HEK293T (cell line): Measurements from ENCODE around the gene STK17B.

Source experiments
- ARNT ChIP-seq: fragments of 450-650 bp; IDR thresholded peaks from 2 replicates; pipeline ENCODE4 v1.6.1; 2017; ENCODE audit warnings: mild to moderate bottlenecking
- BHLHE40 ChIP-seq: fragments of 450-650 bp; IDR thresholded peaks from 2 replicates; pipeline ENCODE4 v1.6.1; 2016; ENCODE audit warnings: mild to moderate bottlenecking, moderate library complexity, borderline replicate concordance
- CTBP1 ChIP-seq: fragments of 450-650 bp; IDR thresholded peaks from 2 replicates; pipeline ENCODE4 v1.6.1; 2016; ENCODE audit warnings: borderline replicate concordance
- ELF4 ChIP-seq: fragments of 450-650 bp; IDR thresholded peaks from 2 replicates; pipeline ENCODE4 v1.6.1; 2017; ENCODE audit warnings: antibody characterized with exemption
- FOXA1 ChIP-seq: fragments of 450-650 bp; IDR thresholded peaks from 2 replicates; pipeline ENCODE4 v1.6.1; 2016; ENCODE audit warnings: mild to moderate bottlenecking
- FOXK2 ChIP-seq: fragments of 450-650 bp; IDR thresholded peaks from 2 replicates; pipeline ENCODE4 v1.6.1; 2016; ENCODE audit warnings: mild to moderate bottlenecking
- HDGF ChIP-seq: fragments of 450-650 bp; IDR thresholded peaks from 2 replicates; pipeline ENCODE4 v1.6.1; 2017; ENCODE audit warnings: antibody characterized with exemption, borderline replicate concordance
- L3MBTL2 ChIP-seq: fragments of 450-650 bp; conservative IDR thresholded peaks from 2 replicates; pipeline ENCODE4 v1.6.1; 2016; ENCODE audit warnings: mild to moderate bottlenecking
- LEF1 ChIP-seq: fragments of 450-650 bp; IDR thresholded peaks from 2 replicates; pipeline ENCODE4 v1.6.1; 2017; ENCODE audit warnings: mild to moderate bottlenecking, borderline replicate concordance
- NFRKB ChIP-seq: fragments of 450-650 bp; IDR thresholded peaks from 2 replicates; pipeline ENCODE4 v1.6.1; 2016; ENCODE audit warnings: mild to moderate bottlenecking, moderate library complexity
- PKNOX1 ChIP-seq: fragments of 450-650 bp; IDR thresholded peaks from 2 replicates; pipeline ENCODE4 v1.6.1; 2016
- SP1 ChIP-seq: fragments of 450-650 bp; IDR thresholded peaks from 2 replicates; pipeline ENCODE4 v1.6.1; 2017
- SUZ12 ChIP-seq: fragments of 450-650 bp; IDR thresholded peaks from 2 replicates; pipeline ENCODE4 v1.6.1; 2016; ENCODE audit warnings: mild to moderate bottlenecking
- TARDBP ChIP-seq: fragments of 450-650 bp; IDR thresholded peaks from 2 replicates; pipeline ENCODE4 v1.6.1; 2016

- TF ChIP-seq HDGF (no peak), FOXK2 (no peak), SP1 (no peak), BHLHE40 (no peak), FOXA1 (no peak), LEF1 (no peak), ELF4 (no peak), TARDBP (no peak), L3MBTL2 (no peak), SUZ12 (no peak), CTBP1 (no peak), PKNOX1 (no peak), NFRKB (no peak), ARNT (no peak)
Observed at GRCh38 chr2:196142825-196143224, 28.6 kb downstream of the STK17B start.
